Measurements from ENCODE around the gene APOA1. TPM values are rescaled to one million over a fixed set of nuclear protein-coding genes. Genes with fewer than 3 reads are reported as not detected.

APOA1 gene
- total RNA-seq, 1 donor: under 0.01 TPM

DNA sequence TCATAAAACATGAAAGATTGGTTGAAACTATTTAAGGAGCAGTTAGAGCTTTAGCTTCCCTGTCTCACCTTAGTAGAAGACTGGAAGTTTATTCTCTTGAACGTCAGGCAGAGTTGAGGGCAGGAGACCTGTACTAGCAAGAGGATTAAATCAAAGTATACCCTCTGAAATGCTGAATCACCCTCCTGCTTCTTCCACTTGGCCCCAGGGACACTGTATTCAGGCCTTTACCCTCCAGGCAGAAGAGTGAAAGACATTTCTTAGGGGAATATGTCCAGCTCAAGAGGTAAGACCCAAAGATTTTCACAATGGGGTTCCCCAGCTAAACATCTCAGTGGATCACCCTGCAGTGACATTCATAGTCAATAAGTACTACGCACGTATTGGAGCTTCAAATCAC, 26.2 kb downstream of the APOA1 start:
- Histone ChIP-seq H3K4me3 (ENCODE audit: insufficient read depth, low read length) (no peak overlapping the region), H3K79me2 (ENCODE audit: insufficient read depth, low read length) (no peaks in the 10 kb centered on the region), H3K4me1 (ENCODE audit: insufficient read depth, low read length) (peaks cover 16% of the 10 kb centered on the region), H3K36me3 (ENCODE audit: insufficient read depth, low read length) (no peaks in the 10 kb centered on the region), H4K20me1 (ENCODE audit: insufficient read depth, low read length) (no peaks in the 10 kb centered on the region), H2AFZ (ENCODE audit: low read length) (peak overlapping the region; percentile 23), H3K27me3 (ENCODE audit: insufficient read depth, low read length) (no peaks in the 10 kb centered on the region), H3K9me3 (ENCODE audit: low read depth, low read length) (no peaks in the 10 kb centered on the region), H3K4me2 (ENCODE audit: insufficient read depth, low read length) (no peak overlapping the region), H3K27ac (ENCODE audit: low read depth, low read length) (no peak overlapping the region)
- TF ChIP-seq, protein P1, sequence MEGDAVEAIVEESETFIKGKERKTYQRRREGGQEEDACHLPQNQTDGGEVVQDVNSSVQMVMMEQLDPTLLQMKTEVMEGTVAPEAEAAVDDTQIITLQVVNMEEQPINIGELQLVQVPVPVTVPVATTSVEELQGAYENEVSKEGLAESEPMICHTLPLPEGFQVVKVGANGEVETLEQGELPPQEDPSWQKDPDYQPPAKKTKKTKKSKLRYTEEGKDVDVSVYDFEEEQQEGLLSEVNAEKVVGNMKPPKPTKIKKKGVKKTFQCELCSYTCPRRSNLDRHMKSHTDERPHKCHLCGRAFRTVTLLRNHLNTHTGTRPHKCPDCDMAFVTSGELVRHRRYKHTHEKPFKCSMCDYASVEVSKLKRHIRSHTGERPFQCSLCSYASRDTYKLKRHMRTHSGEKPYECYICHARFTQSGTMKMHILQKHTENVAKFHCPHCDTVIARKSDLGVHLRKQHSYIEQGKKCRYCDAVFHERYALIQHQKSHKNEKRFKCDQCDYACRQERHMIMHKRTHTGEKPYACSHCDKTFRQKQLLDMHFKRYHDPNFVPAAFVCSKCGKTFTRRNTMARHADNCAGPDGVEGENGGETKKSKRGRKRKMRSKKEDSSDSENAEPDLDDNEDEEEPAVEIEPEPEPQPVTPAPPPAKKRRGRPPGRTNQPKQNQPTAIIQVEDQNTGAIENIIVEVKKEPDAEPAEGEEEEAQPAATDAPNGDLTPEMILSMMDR (IDR thresholded peaks at IDR 0.05; ENCODE audit: extremely low read depth, low read depth, low read length): no peak
- DNase-seq (ENCODE audit: insufficient read length, low spot score, missing footprints): no peak

DNA sequence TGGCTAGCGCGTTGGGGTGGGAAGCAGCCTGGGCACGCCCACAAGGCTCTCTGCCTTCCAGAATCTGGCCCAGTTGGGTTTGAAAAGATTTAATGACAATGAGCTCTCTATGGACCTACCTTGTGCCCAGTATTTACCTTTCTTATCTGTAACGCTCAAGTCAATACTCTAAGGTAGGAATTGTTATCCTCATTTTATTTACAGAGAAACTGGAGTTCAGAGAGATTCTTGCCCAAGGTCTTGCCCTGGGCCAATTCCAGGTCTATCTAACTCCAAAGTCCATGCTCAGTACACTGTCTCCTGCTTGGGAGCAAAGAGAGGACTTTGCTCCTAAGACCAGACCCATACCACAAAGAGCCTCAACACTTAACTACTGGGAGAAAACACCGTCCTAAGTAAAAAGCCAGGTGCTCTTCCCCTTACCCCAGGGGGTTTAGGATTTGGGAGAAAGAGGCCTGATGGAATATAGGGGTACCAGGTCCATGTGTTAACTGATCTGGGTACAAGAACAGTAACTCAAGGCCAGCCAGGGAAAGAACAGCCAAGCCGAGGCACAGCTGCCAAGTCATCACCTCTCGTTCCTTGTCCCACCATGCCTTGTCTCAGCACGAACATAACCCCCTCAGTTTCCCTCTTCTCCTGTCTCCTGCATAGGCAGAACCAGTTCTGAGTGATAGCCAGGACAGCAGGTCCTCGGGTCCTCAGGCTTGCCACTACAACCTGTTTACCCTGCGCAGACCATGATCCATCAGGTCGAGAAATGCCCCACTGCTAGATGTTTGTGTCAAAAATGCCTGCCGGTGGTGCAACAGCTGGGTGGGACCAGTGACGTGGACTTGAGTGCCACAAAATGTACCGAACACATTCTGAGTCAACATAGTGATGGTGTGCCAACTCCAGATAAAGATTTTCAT, 28.9 kb downstream of the APOA1 start:
- H3K36me3 ChIP-seq (ENCODE audit: insufficient read depth, low read length): no peaks in the 10 kb centered on the region
- peak overlapping the region; percentile 94 for H3K27ac ChIP-seq (ENCODE audit: low read depth, low read length)
- H3K27me3 ChIP-seq (ENCODE audit: insufficient read depth, low read length): no peaks in the 10 kb centered on the region
- H3K4me2 ChIP-seq (ENCODE audit: insufficient read depth, low read length): peak overlapping the region; percentile 59
- TF ChIP-seq, protein P1 (IDR thresholded peaks at IDR 0.05; ENCODE audit: extremely low read depth, low read depth, low read length): no peak
- H4K20me1 ChIP-seq (ENCODE audit: insufficient read depth, low read length): no peaks in the 10 kb centered on the region
- H2AFZ ChIP-seq (ENCODE audit: low read length): peak overlapping the region; percentile 70
- no peak overlapping the region for H3K4me3 ChIP-seq (ENCODE audit: insufficient read depth, low read length)
- H3K9me3 ChIP-seq (ENCODE audit: low read depth, low read length): no peaks in the 10 kb centered on the region
- H3K4me1 ChIP-seq (ENCODE audit: insufficient read depth, low read length): peaks cover 10% of the 10 kb centered on the region
- DNase-seq (ENCODE audit: insufficient read length, low spot score, missing footprints): no peak
- no peaks in the 10 kb centered on the region for H3K79me2 ChIP-seq (ENCODE audit: insufficient read depth, low read length)

DNA sequence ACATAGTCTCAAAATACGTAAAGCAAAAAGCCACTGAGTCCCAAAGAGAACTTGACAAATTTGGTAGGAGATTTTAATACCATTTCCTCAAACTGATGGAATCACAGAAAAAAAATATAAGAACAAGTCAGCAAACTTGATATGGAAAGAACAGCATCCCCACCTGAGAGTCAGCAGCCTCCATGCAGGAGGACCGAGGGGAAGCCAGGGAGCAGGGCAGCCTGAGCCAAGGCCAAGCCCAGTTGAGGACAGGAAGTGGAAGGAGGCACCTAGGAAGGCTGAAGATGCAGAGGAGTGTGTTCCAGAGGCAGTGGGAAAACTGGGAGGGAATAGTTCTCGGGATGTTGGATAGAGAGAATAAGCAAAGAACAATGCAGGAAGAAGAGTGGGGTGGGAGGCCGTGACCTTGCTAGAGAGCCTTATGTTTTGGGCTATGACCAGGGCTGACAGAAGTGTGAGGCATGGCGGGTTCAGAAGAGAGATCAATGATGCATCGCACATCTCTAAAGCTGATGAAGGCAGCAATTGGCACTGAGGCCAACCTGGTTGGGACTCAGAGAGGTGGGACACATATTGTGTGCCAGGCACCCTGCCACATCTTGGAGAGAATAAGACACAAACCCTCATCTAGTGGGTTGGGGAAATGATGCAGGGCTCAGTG, 29.7 kb downstream of the APOA1 start:
- H3K4me2 ChIP-seq (ENCODE audit: insufficient read depth, low read length): no peak overlapping the region
- H3K27ac ChIP-seq (ENCODE audit: low read depth, low read length): peak overlapping the region; percentile 94

More for the DNA sequence above, 29.7 kb downstream of the APOA1 start:
- Histone ChIP-seq H3K79me2 (ENCODE audit: insufficient read depth, low read length) (no peaks in the 10 kb centered on the region), H3K4me1 (ENCODE audit: insufficient read depth, low read length) (peaks cover 10% of the 10 kb centered on the region), H3K4me3 (ENCODE audit: insufficient read depth, low read length) (no peak overlapping the region), H3K27me3 (ENCODE audit: insufficient read depth, low read length) (no peaks in the 10 kb centered on the region), H2AFZ (ENCODE audit: low read length) (no peak overlapping the region), H4K20me1 (ENCODE audit: insufficient read depth, low read length) (no peaks in the 10 kb centered on the region), H3K9me3 (ENCODE audit: low read depth, low read length) (no peaks in the 10 kb centered on the region), H3K36me3 (ENCODE audit: insufficient read depth, low read length) (no peaks in the 10 kb centered on the region)
- DNase-seq (ENCODE audit: insufficient read length, low spot score, missing footprints): no peak
- TF ChIP-seq, protein P1 (IDR thresholded peaks at IDR 0.05; ENCODE audit: extremely low read depth, low read depth, low read length): no peak

All from osteoblast (primary cell).